Left renal pelvis (tissue), 4 donors: ENCODE data around the gene FCGR1A. TPM values are rescaled to one million over a fixed set of nuclear protein-coding genes. Genes with fewer than 3 reads are reported as not detected.
"Not testable (repeated sequence)": the region's sequence is repeated elsewhere in the genome, so short reads cannot be mapped to it uniquely, and the experiment has no call there.

Experiments used
- DNase-seq, 4 donors: peaks; one replicate each; pipeline ENCODE4 v3.0.0-alpha.2; 2013; ENCODE audit warnings: low read depth in 4 of 4, low spot score in 3 of 4
- polyA plus RNA-seq, 4 donors: library from polyadenylated mRNA; unstranded; fragments of 120-200 nt; gene quantifications; one replicate each; pipeline ENCODE4 v1.2.1, GENCODE V29; 2013; ENCODE audit not compliant: insufficient read length in 4 of 4

Gene FCGR1A
- polyA plus RNA-seq, 4 donors: 1.5 to 5.2 (median 1.8) TPM

- DNase-seq: not testable (repeated sequence)
Observed at GRCh38 chr1:149775510-149776147, 6.9 kb upstream of the FCGR1A start.

- DNase-seq: not testable (repeated sequence)
Observed at GRCh38 chr1:149777084-149777483, 5.4 kb upstream of the FCGR1A start.

GRCh38 chr1:149778313-149778712 is 4.2 kb upstream of the FCGR1A start:
- not testable (repeated sequence) for DNase-seq

GRCh38 chr1:149781413-149781984 is 995 bp upstream of the FCGR1A start:
- not testable (repeated sequence) for DNase-seq

- not testable (repeated sequence) for DNase-seq
Observed at GRCh38 chr1:149783289-149783688, 795 bp downstream of the FCGR1A start.

GRCh38 chr1:149783868-149784267 is 1.4 kb downstream of the FCGR1A start:
- not testable (repeated sequence) for DNase-seq

GRCh38 chr1:149787688-149788451 is 5.4 kb downstream of the FCGR1A start:
- DNase-seq: not testable (repeated sequence)

GRCh38 chr1:149792502-149792901 is 10.0 kb downstream of the FCGR1A start:
- not testable (repeated sequence) for DNase-seq

- peak in 2 of 4 donors; percentile 35 to 42 for DNase-seq
Observed at GRCh38 chr1:149792912-149793515, 10.5 kb downstream of the FCGR1A start.

- not testable (repeated sequence) for DNase-seq
Observed at GRCh38 chr1:149793885-149794284, 11.4 kb downstream of the FCGR1A start.

GRCh38 chr1:149801628-149802027 is 19.1 kb downstream of the FCGR1A start:
- not testable (repeated sequence) for DNase-seq

- not testable (repeated sequence) for DNase-seq
Observed at GRCh38 chr1:149804417-149805080, 22.1 kb downstream of the FCGR1A start.

- not testable (repeated sequence) for DNase-seq
Observed at GRCh38 chr1:149810697-149811405, 28.4 kb downstream of the FCGR1A start.

- DNase-seq: not testable (repeated sequence)
Observed at GRCh38 chr1:149811514-149811889, 29.0 kb downstream of the FCGR1A start.

- peak; percentile 84 to 90 (median 88) for DNase-seq
Observed at GRCh38 chr1:149811890-149812829, 29.7 kb downstream of the FCGR1A start.

- peak; percentile 64 to 67 (median 65) for DNase-seq
Observed at GRCh38 chr1:149812893-149813801, 30.7 kb downstream of the FCGR1A start.

GRCh38 chr1:149820387-149820786 is 37.9 kb downstream of the FCGR1A start:
- DNase-seq: not testable (repeated sequence)

GRCh38 chr1:149826555-149826954 is 44.1 kb downstream of the FCGR1A start:
- DNase-seq: not testable (repeated sequence)
